MM.1S (cell line): Measurements from ENCODE around the gene UBE2E1.

Experiments
- DNase-seq: peaks from one replicate; pipeline ENCODE4 v3.0.0-alpha.2; 2015
- H2AFZ ChIP-seq: fragments of 300-600 bp; sonication (generic); 2 replicates; pipeline ENCODE4 v1.6.0; 2016; ENCODE audit warnings: antibody characterized with exemption, low read length
- H3F3A ChIP-seq: fragments of 300-600 bp; sonication (generic); 2 replicates; pipeline ENCODE4 v1.6.1; 2016; ENCODE audit warnings: mild to moderate bottlenecking, antibody characterized with exemption, low read length, moderate library complexity, mixed read lengths; ENCODE audit not compliant: insufficient read depth
- H3K27ac ChIP-seq: fragments of 300-600 bp; sonication (generic); 2 replicates; pipeline ENCODE4 v1.5.1; 2016; ENCODE audit warnings: mild to moderate bottlenecking, low read length
- H3K27me3 ChIP-seq: fragments of 300-600 bp; sonication (generic); replicated peaks from 2 replicates; pipeline ENCODE4 v1.6.0; 2016; ENCODE audit warnings: low read length; ENCODE audit not compliant: insufficient read depth
- H3K36me3 ChIP-seq: fragments of 300-600 bp; sonication (generic); replicated peaks from 2 replicates; pipeline ENCODE4 v1.6.1; 2016; ENCODE audit warnings: mild to moderate bottlenecking, low read length, mixed read lengths; ENCODE audit not compliant: insufficient read depth
- H3K4me1 ChIP-seq: fragments of 300-600 bp; sonication (generic); 2 replicates; pipeline ENCODE4 v1.6.1; 2016; ENCODE audit warnings: low read length, mixed read lengths
- H3K4me2 ChIP-seq: fragments of 300-600 bp; sonication (generic); 2 replicates; pipeline ENCODE4 v1.6.0; 2016; ENCODE audit warnings: low read depth, low read length
- H3K4me3 ChIP-seq: fragments of 300-600 bp; sonication (generic); 2 replicates; pipeline ENCODE4 v1.5.1; 2016; ENCODE audit warnings: low read length, mixed read lengths
- H3K79me2 ChIP-seq: fragments of 300-600 bp; sonication (generic); 2 replicates; pipeline ENCODE4 v1.6.1; 2016; ENCODE audit warnings: mixed run types, low read length, mixed read lengths
- H3K9ac ChIP-seq: fragments of 300-600 bp; sonication (generic); 2 replicates; pipeline ENCODE4 v1.6.1; 2016; ENCODE audit warnings: low read length, mixed read lengths
- H3K9me2 ChIP-seq: fragments of 300-600 bp; sonication (generic); replicated peaks from 2 replicates; pipeline ENCODE4 v1.6.1; 2016; ENCODE audit warnings: mild to moderate bottlenecking, low read length, mixed read lengths; ENCODE audit not compliant: insufficient read depth
- H3K9me3 ChIP-seq: fragments of 300-600 bp; sonication (generic); replicated peaks from 2 replicates; pipeline ENCODE4 v1.6.1; 2016; ENCODE audit warnings: mild to moderate bottlenecking, low read length, mixed read lengths; ENCODE audit not compliant: insufficient read depth
- H4K20me1 ChIP-seq: fragments of 300-600 bp; sonication (generic); 2 replicates; pipeline ENCODE4 v1.6.1; 2016; ENCODE audit warnings: mild to moderate bottlenecking, low read length, moderate library complexity, mixed read lengths; ENCODE audit not compliant: insufficient read depth
- CTCF ChIP-seq: fragments of 300-600 bp; sonication (generic); IDR thresholded peaks from 2 replicates; pipeline ENCODE4 v1.5.1; 2016; ENCODE audit warnings: antibody characterized with exemption, low read length, mixed read lengths
- EZH2 ChIP-seq: fragments of 300-600 bp; sonication (generic); optimal IDR thresholded peaks from 2 replicates; pipeline ENCODE3; 2017; ENCODE audit warnings: low read depth, mild to moderate bottlenecking, antibody characterized with exemption, low read length, mixed read lengths
- EZH2phosphoT487 ChIP-seq: fragments of 300-600 bp; sonication (generic); IDR thresholded peaks from 2 replicates; pipeline ENCODE4 v1.6.1; 2018; ENCODE audit warnings: antibody characterized with exemption, low read length

Gene UBE2E1

GRCh38 chr3:23820888-23821287, 15.1 kb downstream of the UBE2E1 start:
- H3K79me2 ChIP-seq, result peaks cover 98% of the 10 kb centered on the region
- H3K4me3 ChIP-seq, result no peak overlapping the region
- H2AFZ ChIP-seq, result no peak overlapping the region
- peaks cover 10% of the 10 kb centered on the region; the same call in 1 of the 2 replicates for H3K36me3 ChIP-seq
- no peak overlapping the region for H3K27ac ChIP-seq
- TF ChIP-seq EZH2, result no peak
- TF ChIP-seq EZH2phosphoT487, result no peak
- TF ChIP-seq CTCF, result no peak
- H3K27me3 ChIP-seq, result no peaks in the 10 kb centered on the region
- peaks cover 63% of the 10 kb centered on the region for H4K20me1 ChIP-seq
- no peaks in the 10 kb centered on the region for H3K9me2 ChIP-seq
- no peak overlapping the region for H3K4me2 ChIP-seq
- no peaks in the 10 kb centered on the region for H3K9me3 ChIP-seq
- H3K9ac ChIP-seq, result no peak overlapping the region
- H3F3A ChIP-seq, result 0 out of 2 replicates have a peak, but pooled peaks cover 4% of the 10 kb centered on the region
- H3K4me1 ChIP-seq, result peaks cover 21% of the 10 kb centered on the region
- DNase-seq, result no peak

- no peak overlapping the region for H2AFZ ChIP-seq
- H3K27me3 ChIP-seq, result no peaks in the 10 kb centered on the region
- no peaks in the 10 kb centered on the region for H3K9me3 ChIP-seq
- DNase-seq, result no peak
- H3K79me2 ChIP-seq, result peaks cover 98% of the 10 kb centered on the region
- TF ChIP-seq EZH2 (no peak), EZH2phosphoT487 (no peak), CTCF (no peak)
- peaks cover 18% of the 10 kb centered on the region for H3K4me1 ChIP-seq
- no peak overlapping the region for H3K9ac ChIP-seq
- 0 out of 2 replicates have a peak, but pooled peaks cover 7% of the 10 kb centered on the region for H3K36me3 ChIP-seq
- H3K4me2 ChIP-seq, result no peak overlapping the region
- H3F3A ChIP-seq, result 0 out of 2 replicates have a peak, but pooled peaks cover 4% of the 10 kb centered on the region
- peaks cover 72% of the 10 kb centered on the region for H4K20me1 ChIP-seq
- H3K9me2 ChIP-seq, result no peaks in the 10 kb centered on the region
- H3K27ac ChIP-seq, result no peak overlapping the region
- H3K4me3 ChIP-seq, result no peak overlapping the region
Observed at GRCh38 chr3:23821858-23822257, 16.1 kb downstream of the UBE2E1 start.

GRCh38 chr3:23822559-23822958, 16.8 kb downstream of the UBE2E1 start:
- H3K4me1 ChIP-seq, result peaks cover 18% of the 10 kb centered on the region
- no peaks in the 10 kb centered on the region for H3K27me3 ChIP-seq
- H4K20me1 ChIP-seq, result peaks cover 79% of the 10 kb centered on the region
- TF ChIP-seq CTCF (no peak), EZH2phosphoT487 (no peak), EZH2 (no peak)
- no peak for DNase-seq
- H3K79me2 ChIP-seq, result peaks cover 98% of the 10 kb centered on the region
- no peaks in the 10 kb centered on the region for H3K9me2 ChIP-seq
- no peak overlapping the region for H2AFZ ChIP-seq
- H3K4me3 ChIP-seq, result no peak overlapping the region
- H3K9ac ChIP-seq, result no peak overlapping the region
- no peaks in the 10 kb centered on the region for H3K9me3 ChIP-seq
- H3K36me3 ChIP-seq, result 0 out of 2 replicates have a peak, but pooled peaks cover 7% of the 10 kb centered on the region
- no peak overlapping the region for H3K27ac ChIP-seq
- H3K4me2 ChIP-seq, result no peak overlapping the region
- H3F3A ChIP-seq, result 0 out of 2 replicates have a peak, but pooled peaks cover 4% of the 10 kb centered on the region
